LNCAP (cell line): ENCODE results near the gene OGFOD2.

Experiments
- CTCF ChIP-seq: fragments of 450-650 bp; IDR thresholded peaks from 2 replicates; pipeline ENCODE4 v1.5.1; 2017; ENCODE audit warnings: mild to moderate bottlenecking

OGFOD2 gene

GRCh38 chr12:123011701-123012100 lies 36.7 kb downstream of the OGFOD2 start:
- no peak for TF ChIP-seq CTCF

- TF ChIP-seq CTCF: no peak
Observed at GRCh38 chr12:123013185-123014095, 38.4 kb downstream of the OGFOD2 start.

- TF ChIP-seq CTCF: no peak
Observed at GRCh38 chr12:123017753-123018152, 42.7 kb downstream of the OGFOD2 start.

- TF ChIP-seq CTCF: no peak
Observed at GRCh38 chr12:123019841-123020138, 44.7 kb downstream of the OGFOD2 start.

GRCh38 chr12:123021688-123022604 lies 46.9 kb downstream of the OGFOD2 start:
- no peak for TF ChIP-seq CTCF

GRCh38 chr12:123022846-123023245 lies 47.8 kb downstream of the OGFOD2 start:
- TF ChIP-seq CTCF: no peak

- TF ChIP-seq CTCF: no peak
Observed at GRCh38 chr12:123024819-123025391, 49.9 kb downstream of the OGFOD2 start.
